Measurements from ENCODE around the gene AMOTL1.

DNA sequence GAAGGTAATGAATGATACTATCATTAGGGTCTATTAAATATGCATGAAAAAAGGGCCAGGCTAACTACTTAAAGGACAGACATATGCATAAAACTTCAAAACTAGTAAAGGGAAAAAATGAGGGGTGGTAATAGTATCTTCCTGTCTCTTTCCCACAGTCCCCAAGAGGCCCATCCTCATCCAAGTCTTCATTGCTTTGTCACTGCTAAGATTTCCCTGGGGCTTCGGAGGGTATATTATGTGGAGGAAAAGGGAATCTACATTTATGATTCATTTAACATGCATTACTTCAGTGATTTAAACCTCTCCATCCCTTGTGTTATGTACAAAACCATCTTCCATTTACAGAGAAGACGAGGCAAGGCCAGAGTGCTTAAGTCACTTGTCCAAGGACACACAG lies 139.1 kb downstream of the AMOTL1 start:
- TF ChIP-seq, protein P1, sequence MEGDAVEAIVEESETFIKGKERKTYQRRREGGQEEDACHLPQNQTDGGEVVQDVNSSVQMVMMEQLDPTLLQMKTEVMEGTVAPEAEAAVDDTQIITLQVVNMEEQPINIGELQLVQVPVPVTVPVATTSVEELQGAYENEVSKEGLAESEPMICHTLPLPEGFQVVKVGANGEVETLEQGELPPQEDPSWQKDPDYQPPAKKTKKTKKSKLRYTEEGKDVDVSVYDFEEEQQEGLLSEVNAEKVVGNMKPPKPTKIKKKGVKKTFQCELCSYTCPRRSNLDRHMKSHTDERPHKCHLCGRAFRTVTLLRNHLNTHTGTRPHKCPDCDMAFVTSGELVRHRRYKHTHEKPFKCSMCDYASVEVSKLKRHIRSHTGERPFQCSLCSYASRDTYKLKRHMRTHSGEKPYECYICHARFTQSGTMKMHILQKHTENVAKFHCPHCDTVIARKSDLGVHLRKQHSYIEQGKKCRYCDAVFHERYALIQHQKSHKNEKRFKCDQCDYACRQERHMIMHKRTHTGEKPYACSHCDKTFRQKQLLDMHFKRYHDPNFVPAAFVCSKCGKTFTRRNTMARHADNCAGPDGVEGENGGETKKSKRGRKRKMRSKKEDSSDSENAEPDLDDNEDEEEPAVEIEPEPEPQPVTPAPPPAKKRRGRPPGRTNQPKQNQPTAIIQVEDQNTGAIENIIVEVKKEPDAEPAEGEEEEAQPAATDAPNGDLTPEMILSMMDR (conservative IDR thresholded peaks at IDR 0.05 in 1 of 2, IDR thresholded peaks at IDR 0.05 in 1 of 2; ENCODE audit: extremely low read depth in 1 of 2, insufficient read depth in 1 of 2, low read depth in 1 of 2, low read length in 2 of 2), result no peak
- no peak for TF ChIP-seq EZH2 (IDR thresholded peaks at IDR 0.05; ENCODE audit: borderline replicate concordance, low read length)
